NK-92 (cell line): ENCODE results near the gene POLE.

Experiments used
- DNase-seq: peaks from one replicate; lab custom pipeline; 2025; ENCODE audit not compliant: unreplicated experiment; lab: John Stamatoyannopoulos, UW

The POLE gene

DNA sequence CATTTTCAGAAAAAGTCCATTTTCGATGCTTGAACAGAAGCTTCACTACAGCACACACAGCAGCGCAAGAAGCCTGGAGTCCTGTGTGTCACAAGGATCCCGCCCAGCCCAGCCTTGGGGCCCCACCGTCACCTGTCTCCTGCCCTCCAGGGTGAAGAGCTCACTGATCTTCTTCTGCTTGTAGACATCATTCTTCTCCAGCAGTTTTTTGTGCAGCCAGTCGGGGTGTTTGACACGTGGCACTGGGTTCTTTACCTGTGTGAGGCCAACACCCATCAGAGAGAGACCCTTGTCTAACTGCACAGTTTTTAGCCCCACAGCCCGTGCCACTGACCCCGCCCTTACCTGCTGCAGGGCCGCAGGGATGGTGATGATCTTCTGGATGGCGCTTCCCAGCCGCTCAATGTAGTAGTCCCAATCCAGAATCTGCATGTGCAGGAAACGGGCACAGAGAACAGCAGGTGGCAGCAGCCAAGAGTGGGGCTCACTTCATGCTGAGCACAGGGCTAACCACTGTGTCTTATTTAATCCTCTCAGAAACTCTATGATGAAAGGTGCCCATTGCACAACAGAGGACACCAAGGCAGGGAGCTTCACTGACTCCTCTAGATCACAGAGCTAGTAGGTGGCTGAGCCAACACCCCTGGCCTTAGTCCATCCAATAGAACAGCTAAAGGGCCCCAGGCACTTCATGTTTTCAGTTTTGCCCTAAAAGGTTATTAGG lies 30.0 kb downstream of the POLE start:
- DNase-seq = no peak

DNA sequence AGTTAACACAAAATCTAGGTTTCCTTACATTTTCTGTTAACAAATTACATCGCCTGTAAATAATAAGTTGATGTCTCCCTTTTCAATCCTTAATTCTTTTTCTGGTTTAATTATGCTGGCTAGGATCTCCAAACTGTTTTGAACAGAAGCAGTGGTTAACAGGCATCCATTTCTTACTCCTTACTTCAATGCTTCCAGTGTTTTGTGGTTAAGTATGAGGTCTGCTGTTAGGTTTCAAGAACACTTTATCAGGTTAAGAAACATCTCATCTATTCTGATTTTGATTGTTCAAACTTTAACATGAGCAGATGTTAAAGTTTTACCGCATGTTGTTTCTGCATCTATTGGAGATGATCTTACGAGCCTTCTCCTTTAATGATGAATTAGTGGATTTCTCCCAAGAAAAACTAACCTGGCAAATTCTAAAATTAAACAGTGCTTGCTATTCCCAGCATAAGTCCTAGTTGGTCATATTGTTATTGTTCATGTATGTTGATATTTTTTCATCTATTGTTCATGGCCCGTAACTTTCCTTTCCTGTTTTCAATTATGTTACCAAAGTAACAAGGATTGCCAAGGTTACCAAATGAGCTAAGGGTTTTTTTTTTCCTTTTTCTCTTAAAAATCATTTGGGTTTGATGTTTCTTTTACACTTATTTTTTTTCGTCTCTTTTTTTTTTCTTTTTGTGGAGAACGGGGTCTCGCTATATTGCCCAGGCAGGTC lies 33.4 kb downstream of the POLE start:
- no peak for DNase-seq

DNA sequence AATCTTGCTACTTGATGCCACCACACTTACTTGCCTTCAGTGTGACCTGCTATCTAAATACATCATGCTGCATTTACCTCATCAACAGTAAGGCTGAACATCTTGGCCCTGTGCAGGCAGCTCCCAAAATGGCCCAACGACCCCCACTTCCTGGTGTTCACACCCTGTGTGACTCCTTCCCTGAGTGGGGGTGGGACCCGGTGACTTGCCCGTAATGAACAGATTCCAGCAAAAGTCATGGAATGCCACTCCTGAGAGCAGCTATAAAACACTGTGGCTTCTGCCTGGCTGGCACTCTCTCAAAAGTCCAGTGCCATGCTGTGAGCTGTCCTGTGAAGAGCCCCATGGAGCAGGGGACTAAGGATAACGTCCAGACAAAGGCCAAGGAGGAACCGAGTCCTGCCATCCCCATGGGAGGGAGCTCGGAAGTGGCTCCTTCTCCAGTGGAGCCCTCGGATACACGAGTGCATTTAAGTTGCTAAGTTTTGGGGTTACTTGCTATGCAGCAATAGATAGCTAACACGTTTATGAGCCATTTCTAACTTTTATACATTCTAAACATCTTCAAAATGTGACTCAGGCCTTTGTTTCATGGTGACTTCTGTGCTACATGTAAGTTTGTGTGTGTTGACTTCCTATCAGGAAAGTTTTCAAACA lies 35.6 kb downstream of the POLE start:
- DNase-seq = no peak

DNA sequence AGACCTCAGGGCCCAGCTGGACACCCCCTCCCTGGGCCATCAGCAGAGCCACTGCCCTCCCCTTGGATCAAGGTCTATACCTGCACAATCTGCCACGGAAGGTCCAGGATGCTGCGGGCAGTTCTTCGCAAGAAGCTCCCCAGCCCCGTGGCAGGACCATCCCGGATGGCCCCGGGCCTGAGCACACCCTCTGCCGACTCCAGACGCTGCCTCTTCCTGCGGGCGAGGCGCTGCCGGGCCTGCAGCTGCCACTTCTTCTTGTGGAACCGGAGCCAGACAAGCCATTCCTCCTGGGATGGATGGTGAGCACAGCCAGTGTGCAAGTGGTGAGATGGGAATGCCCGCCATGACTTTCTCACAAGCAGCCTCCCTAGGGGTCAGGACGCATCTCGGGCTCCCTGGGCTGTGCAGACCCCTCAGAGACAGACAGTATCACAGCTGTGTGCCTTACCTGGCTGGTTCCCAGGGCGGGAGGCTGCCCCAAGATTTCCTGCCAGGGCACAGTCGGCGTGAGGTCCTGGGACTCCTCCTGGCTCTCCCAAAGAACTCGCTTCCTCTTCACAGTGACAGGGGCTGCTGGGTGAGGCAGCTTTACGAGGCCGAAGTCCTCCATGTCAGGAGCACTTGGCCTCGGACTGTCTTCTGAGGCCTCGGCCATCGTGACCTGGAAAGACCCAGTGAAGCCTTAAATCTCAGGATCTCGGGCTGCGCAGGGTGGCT lies 37.8 kb downstream of the POLE start:
- DNase-seq = no peak

DNA sequence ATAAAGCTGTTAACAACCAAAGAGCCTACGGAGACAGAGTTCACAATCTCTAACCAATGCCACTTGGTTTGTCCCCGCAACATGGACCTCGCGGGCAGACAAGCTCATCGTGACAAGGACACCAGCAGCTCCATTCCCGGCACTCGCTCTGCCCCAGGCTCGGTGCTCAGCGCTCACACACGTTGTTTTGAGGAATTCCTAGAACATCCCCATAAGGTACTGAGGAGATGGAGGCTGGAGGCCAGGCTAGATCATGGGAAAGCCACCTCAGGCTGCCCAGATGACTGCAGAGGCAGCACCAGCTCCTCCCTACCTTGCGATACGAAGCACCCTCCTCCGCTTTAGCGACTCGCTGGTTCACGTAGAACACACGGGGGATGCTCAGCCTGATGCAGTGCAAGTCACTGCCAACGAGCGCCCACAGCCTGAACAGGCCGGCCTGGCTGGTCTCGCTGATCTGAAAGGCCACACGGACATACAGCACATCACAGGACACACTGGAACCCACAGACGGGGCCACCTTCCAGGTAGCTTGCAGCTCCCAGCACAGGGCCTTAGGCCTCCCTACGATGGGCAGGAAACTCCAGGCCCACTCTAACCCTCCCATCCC lies 38.4 kb downstream of the POLE start:
- no peak for DNase-seq

DNA sequence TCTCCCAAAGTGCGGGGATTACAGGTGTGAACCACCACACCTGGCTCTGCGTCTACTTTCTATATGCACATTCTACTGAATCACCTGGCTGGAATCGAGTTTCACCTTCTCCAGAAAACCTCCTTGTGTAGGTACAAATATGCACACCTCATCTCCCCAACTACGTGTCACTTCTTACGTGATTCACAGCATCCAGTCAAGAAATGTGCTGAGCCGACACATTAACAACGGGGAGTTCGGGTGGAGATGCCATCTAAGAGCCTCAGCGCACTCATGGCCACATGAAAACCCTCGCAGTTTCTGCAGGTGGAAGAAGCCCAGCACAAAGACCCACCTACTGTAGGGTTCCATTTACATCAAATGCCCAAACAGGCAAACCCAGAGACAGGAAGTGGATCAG lies 39.3 kb downstream of the POLE start:
- no peak for DNase-seq

DNA sequence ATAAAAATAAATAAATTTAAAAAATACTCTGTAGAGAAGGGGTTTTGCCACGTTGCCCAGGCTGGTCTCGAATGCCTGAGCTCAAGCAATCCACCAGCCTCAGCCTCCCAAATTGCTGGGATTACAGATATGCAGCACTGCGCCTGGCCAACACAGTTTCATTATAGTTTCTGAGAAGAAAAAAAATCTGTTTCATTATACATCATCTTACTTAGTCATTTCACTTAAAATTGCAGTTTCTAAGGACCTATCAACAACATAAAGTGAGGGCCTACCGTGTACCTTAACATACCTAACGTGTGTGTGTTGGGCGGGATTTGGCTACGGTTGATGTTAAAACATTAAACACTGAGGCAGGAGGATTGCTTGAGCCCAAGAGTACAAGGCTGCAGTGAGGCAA lies 40.3 kb downstream of the POLE start:
- DNase-seq = no peak

DNA sequence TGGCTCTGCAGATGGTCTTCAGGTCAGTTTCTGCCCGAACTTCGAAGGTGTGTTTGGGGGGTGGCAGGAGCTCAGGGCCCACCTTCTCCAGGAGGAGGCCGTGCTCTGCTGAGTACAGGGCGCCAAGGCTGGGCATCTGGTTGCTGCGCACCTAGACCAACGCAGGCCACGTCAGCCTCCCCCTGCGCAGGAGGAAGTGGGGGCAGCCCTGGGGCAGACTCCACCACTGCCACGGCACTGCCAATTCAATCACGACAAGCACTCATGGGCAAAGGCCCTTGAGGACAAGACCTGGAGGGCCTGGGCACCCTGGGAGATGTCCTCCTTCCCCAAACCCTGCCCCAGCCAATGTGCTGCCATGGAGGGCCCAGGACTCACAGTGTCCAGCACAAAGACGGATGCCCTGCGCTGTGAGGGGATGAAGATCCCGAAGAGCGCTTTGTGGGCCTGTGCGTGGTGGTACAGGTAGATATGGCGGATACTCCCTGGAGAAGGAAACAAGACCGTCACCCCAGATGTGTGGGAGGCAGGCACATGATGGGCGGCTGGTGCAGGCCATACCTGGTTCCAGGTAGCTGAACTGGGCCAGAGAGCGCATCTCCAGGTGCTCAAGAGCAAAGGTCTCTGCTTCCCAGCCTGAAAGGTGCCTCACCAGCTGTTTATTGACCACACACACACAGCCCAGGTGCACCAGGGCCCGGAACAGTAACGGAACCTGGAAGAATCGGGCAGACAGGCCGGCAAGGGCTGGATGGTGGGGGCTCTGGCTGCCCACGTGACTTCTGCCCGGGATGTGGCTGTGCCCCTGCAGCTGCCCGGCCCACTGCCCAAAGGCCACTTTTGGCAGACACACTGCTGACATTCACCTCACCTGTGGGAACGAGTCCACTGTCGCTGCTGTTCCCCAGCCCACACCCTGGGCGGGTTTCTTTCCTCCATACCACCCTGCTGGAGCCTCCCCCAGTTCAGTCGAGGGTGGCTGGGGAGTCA lies 44.0 kb downstream of the POLE start:
- DNase-seq = no peak

DNA sequence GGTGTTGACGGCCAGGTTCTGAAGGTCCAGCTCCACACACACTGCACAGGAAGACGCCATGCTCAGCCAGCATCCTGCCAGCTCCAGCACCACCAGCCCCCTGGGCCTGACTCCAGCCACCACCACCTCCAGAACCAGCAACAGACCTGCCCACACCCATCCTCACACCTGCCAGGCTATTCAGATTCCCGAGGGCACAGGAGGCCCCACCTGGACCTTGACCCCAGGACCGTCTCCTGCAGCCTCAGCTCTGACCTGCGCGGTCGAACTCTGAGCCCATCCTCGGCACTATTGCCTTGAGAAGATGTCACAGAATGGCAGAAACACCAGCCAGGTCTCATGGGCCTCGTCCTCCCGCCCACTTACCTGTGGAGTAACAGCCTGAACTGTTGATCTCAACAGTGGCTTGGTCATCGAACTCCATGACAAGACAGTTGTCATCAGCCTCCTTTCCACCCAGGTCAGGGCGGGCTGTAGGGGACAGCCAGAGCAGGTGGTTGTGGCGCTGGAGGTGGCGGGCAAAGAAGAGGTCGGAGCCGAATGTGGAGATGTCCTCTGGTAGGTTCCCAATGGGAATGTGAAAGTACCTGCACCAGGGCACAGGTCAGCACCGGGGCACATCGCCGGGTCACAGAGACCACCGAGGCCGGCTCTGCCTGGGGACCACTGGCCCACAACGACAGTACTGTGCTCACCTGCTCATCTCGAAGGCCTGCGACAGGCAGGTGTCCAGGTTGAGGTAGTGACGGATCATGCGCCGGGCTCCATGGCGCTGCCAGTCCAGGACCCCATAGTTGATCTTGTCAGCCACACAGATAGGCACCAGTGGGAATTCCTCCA lies 45.1 kb downstream of the POLE start:
- no peak for DNase-seq

DNA sequence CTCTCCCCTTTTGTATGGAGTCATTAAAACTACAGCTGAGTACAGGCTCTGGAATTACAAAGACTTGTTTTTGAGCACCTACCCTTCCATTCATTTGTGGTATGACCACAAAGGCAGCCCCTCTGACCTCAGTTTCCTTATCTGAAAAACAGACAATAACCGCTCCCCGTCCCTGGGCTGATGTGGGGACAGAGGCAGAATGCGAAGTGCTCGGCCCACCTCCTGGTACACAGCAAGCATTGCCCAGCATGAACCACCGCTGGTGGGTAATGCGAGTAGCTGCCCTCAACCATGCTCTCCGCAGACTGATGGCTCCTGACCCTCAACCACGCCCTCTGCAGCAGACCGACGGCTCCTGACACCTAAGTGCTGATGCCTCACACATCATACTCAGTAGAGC lies 46.2 kb downstream of the POLE start:
- DNase-seq = no peak

DNA sequence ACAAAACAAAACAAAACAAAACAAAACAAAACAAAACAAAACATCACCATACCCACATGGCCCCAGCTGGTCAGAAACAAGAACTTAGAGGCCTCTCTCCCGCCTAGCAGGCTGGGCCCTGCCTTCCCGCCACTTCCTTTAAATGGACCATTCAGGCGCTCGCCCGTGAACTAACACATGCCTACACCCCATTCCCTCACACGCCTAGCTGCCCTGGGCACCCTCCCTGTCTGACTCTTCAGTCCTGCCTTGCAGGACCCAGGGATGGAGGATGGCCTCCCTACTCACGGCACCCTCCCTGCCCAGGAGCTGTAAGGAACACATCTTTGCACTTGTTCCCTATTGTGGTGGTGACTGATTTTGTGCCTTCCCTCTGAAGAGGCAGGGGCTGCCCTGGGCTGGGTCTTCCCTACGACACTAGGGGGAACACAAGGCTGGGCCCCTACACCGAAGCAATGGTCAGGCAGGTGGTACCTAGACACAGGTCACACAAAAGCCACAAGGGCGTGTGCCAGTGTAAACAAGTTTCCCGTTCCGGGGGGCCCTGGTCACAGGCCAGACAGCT lies 47.1 kb downstream of the POLE start:
- DNase-seq = no peak

DNA sequence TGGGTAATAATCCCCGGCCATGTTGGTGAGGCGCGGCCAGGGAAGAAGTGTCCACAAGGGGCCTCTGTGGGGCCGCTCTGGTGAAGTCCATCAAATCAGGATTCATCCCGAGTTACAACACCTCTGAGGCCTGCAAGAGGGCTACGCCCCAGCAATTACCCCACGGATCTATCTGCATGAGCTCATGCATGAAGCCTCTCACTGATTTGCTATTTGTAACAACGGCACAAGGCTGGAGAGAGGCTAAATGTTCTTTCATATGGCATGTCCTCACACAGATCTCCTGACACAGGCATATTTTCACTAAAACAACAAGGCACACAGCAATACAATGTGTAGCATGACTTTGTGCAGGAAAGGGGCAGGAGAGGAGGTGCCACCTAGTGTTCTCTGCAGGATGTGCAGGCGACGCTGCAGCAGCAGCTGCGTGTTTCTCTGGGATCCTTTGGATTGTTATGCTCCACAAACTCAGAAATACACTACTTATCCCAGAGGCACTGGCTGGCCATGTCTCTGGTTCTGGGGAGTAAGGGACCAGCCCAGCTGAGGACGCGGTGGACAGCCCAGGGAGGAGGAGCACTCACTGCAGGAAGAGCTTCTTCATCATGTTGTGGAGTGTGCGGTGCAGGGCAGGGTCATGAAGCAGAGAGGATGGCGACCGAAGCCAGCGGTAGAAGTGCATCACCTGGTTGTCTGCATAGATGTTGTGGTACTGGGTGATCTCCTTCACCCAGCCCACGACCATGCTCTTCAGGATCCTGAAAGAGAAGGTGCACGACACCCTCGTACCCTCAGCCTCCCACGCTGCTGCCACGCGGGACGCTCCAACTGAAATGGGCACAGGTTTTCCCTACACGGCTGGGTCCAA lies 48.4 kb downstream of the POLE start:
- DNase-seq = no peak

DNA sequence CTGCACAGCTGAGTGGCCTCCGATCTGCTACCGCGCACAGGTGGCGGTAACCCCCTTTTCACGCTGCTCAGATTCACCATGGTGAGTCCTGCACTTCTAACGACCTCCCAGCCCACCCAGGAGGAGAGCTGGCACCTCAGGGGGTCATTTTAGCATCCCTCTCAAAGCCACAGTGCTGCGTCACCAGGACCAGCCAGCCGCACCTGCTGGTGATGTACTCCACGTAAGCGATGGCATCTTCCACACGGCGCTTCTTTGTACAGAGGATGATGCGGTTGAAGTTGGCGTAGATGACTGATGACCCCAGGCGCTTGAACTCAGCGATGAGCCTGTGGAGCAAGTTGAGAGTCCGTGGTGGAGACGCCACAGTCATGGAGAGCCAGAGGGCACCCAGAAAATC lies 49.3 kb downstream of the POLE start:
- DNase-seq = no peak

DNA sequence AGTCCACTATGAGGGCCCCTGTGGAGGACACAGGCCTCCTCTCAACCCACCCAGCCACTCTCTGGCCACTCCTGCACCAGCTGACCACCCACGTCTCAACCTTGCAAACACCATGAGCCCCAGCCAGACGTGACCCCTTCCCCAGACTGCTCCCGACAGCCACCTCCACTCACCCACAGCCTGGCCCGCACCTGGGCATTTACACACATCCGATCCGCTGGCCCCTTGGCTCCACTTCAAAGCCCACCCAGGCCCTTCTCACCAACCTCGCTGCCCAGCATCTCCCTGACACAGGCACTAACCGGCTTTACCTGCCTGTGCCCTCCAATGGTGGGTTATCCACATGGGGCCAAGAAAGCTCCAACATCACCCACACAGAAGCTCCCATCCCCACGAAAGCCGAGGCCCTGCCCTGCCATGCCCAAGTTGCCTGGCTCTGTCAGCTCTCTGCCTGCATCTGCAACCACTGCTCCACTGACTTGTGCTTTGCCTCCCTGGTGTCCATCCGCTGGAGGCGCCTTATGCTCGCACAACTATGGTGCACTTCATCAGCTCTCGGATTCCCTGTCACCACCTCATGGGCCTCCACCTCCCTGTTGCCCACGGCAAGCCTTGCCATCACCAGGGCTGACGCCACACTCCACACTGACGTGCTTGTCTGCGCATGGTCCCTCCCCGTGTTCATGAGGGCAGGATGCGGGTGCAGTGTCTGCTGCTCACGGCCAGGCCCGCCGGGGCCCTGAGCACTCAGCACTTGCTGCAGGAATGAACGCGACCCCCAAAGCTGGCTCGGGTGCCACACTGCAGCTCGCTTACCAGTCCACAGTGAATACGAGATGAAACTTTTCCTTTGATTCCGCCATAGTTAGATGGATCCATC lies 51.8 kb downstream of the POLE start:
- DNase-seq = no peak

DNA sequence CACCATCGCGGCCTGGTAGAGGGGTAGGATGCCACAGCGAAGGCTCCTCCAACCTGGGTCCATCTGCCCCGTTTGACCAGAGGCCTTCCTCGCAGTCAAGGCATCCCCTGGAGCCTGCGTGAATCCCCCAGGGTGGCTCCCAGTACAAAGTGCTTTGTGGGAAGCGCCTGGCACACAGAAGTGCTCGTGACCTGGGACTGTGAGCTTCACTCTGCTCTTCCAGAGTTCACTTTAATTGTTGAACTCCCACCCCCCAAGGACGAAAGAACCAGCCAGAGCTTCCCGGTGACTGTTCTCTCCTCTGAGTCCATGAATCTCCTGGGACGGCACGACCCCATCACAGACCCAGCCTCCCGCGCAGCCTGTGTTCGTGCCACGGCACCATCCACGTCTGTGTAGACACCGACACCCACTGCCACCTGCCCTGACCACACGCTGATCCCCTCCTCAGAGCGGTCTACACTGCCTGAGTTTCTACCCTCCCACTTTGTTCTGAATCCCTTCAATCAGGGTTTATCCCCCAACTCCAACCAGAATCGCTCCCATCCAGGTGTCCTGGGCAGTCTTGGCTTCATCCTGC lies 52.6 kb downstream of the POLE start:
- no peak for DNase-seq

DNA sequence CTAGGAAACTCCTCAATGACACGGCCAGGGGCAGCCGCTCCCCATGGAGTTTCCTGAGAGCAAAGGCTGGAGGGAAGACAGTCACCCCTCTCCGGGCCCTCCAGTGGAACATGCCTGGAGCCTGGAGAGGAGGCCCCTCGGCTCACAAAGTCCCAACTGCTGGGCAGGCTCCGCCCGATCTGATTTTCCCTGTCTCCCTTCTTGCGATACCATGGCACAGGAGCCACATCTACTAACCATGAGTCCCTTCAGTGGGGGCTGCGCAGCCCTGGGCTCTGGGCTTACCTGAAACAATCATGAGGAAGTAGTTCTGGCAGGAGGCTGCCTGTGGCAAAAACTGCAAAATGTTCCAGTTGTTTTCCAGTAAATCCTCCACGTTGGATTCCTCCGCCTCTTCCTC lies 53.2 kb downstream of the POLE start:
- no peak for DNase-seq

DNA sequence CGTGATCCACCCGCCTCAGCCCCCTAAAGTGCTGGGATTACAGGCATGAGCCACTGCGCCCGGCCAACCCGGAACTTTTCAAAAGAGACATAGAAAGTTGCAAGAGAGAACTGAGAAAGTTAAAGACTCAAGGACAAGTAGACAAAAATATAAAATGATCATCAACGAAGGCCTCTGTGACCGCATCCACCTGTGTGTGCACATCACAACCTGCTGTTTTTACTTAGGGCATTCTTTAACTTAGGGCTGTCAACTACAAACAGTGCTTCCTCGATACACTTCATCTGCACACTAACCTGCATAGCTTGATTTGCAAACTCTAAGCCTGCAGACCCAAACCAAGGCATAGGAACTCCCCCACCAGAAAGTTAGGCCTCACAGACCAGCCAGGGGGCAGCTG lies 53.7 kb downstream of the POLE start:
- no peak for DNase-seq
